GM12891 (cell line): ENCODE data around the gene ASMTL.

Experiments used
- PAX5 ChIP-seq: IDR thresholded peaks from 2 replicates; pipeline ENCODE4 v1.6.1; 2011; ENCODE audit warnings: low read length, moderate library complexity, mild to moderate bottlenecking; ENCODE audit not compliant: insufficient read depth, severe bottlenecking
- POLR2A ChIP-seq: IDR thresholded peaks from 2 replicates; pipeline ENCODE4 v1.6.1; 2011; ENCODE audit warnings: low read depth, low read length, control low read depth
- POLR2AphosphoS5 ChIP-seq: IDR thresholded peaks from 2 replicates; pipeline ENCODE4 v1.6.1; 2011; ENCODE audit warnings: low read depth, low read length, control low read depth
- POU2F2 ChIP-seq: IDR thresholded peaks from 2 replicates; pipeline ENCODE4 v1.6.1; 2011; ENCODE audit warnings: low read depth, mild to moderate bottlenecking, control low read depth, low read length, moderate library complexity
- SPI1 ChIP-seq: IDR thresholded peaks from 2 replicates; pipeline ENCODE4 v1.6.1; 2011; ENCODE audit warnings: low read depth, low read length, control low read depth
- TAF1 ChIP-seq: IDR thresholded peaks from 2 replicates; pipeline ENCODE4 v1.6.1; 2011; ENCODE audit warnings: low read depth, low read length, control low read depth

- TF ChIP-seq POLR2A (no peak), POLR2AphosphoS5 (no peak), TAF1 (no peak), PAX5 (no peak), POU2F2 (no peak), SPI1 (no peak)
Measured at GRCh38 chrX:1449036-1449822, 3.5 kb downstream of the ASMTL start.
